ENCODE results near the gene CYP4F22.

DNA sequence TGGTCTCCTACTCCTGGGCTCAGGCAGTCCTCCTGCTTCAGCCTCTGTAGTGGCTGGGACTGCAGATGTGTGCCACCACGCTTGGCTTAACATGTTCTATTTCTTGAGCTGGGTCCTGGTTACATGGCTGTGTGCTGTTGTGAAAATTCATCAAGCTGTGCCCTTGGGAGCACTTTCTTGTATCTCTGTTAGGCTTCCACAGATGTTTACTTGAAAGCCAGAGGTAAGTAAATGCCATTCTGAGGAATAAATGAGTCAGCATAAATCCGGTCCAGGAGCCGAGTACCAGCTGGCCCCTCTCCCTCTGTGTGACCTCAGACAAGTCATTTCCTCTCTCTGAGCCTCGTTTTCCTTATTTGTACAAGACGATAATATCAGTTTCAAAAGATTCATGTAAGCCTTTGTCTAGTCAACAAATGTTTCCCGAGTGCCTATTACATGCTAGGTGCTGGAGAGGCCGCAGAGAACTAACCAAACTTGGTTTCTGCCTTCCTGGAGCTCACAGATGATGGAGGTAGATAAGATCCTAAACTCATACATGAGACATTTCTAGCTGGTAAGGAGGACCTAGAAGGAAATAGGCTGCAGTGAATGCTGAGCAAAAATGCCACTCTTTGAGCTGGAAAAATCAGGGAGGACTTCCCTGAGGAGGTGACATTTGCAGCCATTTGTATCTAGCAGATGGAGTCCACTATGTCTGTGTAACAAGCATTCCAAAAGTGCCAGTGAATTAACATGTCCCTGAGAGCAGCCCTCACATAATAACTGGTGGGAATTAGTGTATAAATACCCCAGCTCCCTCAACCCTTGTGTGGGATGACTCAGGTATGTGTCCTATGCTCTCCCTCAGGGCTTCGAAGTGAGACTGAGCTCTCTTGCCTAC, 41.2 kb upstream of the CYP4F22 start:
- TF ChIP-seq PHF8 (conservative IDR thresholded peaks at IDR 0.05; ENCODE audit: low read depth, low read length): no peak
- TF ChIP-seq, protein P1, sequence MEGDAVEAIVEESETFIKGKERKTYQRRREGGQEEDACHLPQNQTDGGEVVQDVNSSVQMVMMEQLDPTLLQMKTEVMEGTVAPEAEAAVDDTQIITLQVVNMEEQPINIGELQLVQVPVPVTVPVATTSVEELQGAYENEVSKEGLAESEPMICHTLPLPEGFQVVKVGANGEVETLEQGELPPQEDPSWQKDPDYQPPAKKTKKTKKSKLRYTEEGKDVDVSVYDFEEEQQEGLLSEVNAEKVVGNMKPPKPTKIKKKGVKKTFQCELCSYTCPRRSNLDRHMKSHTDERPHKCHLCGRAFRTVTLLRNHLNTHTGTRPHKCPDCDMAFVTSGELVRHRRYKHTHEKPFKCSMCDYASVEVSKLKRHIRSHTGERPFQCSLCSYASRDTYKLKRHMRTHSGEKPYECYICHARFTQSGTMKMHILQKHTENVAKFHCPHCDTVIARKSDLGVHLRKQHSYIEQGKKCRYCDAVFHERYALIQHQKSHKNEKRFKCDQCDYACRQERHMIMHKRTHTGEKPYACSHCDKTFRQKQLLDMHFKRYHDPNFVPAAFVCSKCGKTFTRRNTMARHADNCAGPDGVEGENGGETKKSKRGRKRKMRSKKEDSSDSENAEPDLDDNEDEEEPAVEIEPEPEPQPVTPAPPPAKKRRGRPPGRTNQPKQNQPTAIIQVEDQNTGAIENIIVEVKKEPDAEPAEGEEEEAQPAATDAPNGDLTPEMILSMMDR (IDR thresholded peaks at IDR 0.05; ENCODE audit: control extremely low read depth in 1 of 3, insufficient read depth in 1 of 3, low read depth in 1 of 3, low read length in 3 of 3): no peak
- TF ChIP-seq, protein P2, sequence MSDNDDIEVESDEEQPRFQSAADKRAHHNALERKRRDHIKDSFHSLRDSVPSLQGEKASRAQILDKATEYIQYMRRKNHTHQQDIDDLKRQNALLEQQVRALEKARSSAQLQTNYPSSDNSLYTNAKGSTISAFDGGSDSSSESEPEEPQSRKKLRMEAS (IDR thresholded peaks at IDR 0.05): no peak
- no peak for TF ChIP-seq NRF1 (IDR thresholded peaks at IDR 0.05; ENCODE audit: low read depth, low read length)
- TF ChIP-seq SP1 (IDR thresholded peaks at IDR 0.05; ENCODE audit: low read depth, low read length): no peak
- TF ChIP-seq EZH2 (IDR thresholded peaks at IDR 0.05; ENCODE audit: low read depth, low read length, severe bottlenecking): no peak
- no peak for TF ChIP-seq RFX5 (IDR thresholded peaks at IDR 0.05; ENCODE audit: borderline replicate concordance, low read depth, low read length)
- TF ChIP-seq POLR2A (IDR thresholded peaks at IDR 0.05; ENCODE audit: control extremely low read depth in 1 of 2, low read depth in 2 of 2, low read length in 2 of 2): no peak
- TF ChIP-seq ZNF274 (IDR thresholded peaks at IDR 0.05; ENCODE audit: borderline replicate concordance, extremely low read depth, low read length): no peak
- no peak for TF ChIP-seq POLR2AphosphoS5 (IDR thresholded peaks at IDR 0.05; ENCODE audit: low read depth, low read length)
- TF ChIP-seq CEBPB (IDR thresholded peaks at IDR 0.05; ENCODE audit: low read depth, low read length): no peak
- TF ChIP-seq MAFK (IDR thresholded peaks at IDR 0.05; ENCODE audit: low read depth, low read length): no peak
- TF ChIP-seq CREB1 (IDR thresholded peaks at IDR 0.05): no peak
